Tibial artery (tissue), 4 donors: ENCODE measurements around the gene PABPC1L2A.
"Not testable (repeated sequence)": the region's sequence is repeated elsewhere in the genome, so short reads cannot be mapped to it uniquely, and the experiment has no call there.

ENCODE experiments used
- DNase-seq, 2 donors: peaks; one replicate each; pipeline ENCODE4 v3.0.0-alpha.2; 2019
- H3K27ac ChIP-seq, 2 donors: fragments of 200-600 bp; sonication (generic) in 1 of 2; 1 replicate in 1 of 2; 2 replicates in 1 of 2; pipeline ENCODE4 v1.5.1; 2018 to 2019; ENCODE audit warnings: mild to moderate bottlenecking in 1 of 2
- H3K27me3 ChIP-seq, 2 donors: fragments of 200-600 bp; sonication (generic) in 1 of 2; one replicate each; pipeline versions ENCODE4 v1.5.1 to v1.6.0; 2016 to 2019
- H3K36me3 ChIP-seq, 3 donors: fragments of 200-600 bp; sonication (generic) in 2 of 3; one replicate each; pipeline ENCODE4 v1.5.1; 2016 to 2019; ENCODE audit warnings: mild to moderate bottlenecking in 2 of 3
- H3K4me1 ChIP-seq, 4 donors: fragments of 200-600 bp; sonication (generic) in 2 of 4; 1 replicate in 3 of 4; 2 replicates in 1 of 4; pipeline ENCODE4 v1.5.1; 2016 to 2019
- H3K4me3 ChIP-seq, 2 donors: fragments of 200-600 bp; sonication (generic) in 1 of 2; 1 replicate in 1 of 2; 2 replicates in 1 of 2; pipeline ENCODE4 v1.5.1; 2018 to 2019; ENCODE audit warnings: mild to moderate bottlenecking in 2 of 2
- H3K9me3 ChIP-seq, 3 donors: fragments of 200-600 bp; sonication (generic) in 1 of 3; one replicate each; pipeline ENCODE4 v1.5.1; 2016 to 2019
- CTCF ChIP-seq, 2 experiments: fragments of 200-600 bp in 1 of 2; fragments of 450-650 bp in 1 of 2; IDR thresholded peaks; one replicate each; pipeline ENCODE4 v1.5.1; 2017 to 2019; ENCODE audit warnings: antibody characterized with exemption in 2 of 2, mild to moderate bottlenecking in 1 of 2, moderate library complexity in 1 of 2
- intact Hi-C: fragments of 100-400 bp; cut with DNase I; formaldehyde crosslinking; loops from one replicate; pipeline ENCODE4 v1.15.0; 2023; ENCODE audit warnings: low total_unique reads

PABPC1L2A gene

DNA sequence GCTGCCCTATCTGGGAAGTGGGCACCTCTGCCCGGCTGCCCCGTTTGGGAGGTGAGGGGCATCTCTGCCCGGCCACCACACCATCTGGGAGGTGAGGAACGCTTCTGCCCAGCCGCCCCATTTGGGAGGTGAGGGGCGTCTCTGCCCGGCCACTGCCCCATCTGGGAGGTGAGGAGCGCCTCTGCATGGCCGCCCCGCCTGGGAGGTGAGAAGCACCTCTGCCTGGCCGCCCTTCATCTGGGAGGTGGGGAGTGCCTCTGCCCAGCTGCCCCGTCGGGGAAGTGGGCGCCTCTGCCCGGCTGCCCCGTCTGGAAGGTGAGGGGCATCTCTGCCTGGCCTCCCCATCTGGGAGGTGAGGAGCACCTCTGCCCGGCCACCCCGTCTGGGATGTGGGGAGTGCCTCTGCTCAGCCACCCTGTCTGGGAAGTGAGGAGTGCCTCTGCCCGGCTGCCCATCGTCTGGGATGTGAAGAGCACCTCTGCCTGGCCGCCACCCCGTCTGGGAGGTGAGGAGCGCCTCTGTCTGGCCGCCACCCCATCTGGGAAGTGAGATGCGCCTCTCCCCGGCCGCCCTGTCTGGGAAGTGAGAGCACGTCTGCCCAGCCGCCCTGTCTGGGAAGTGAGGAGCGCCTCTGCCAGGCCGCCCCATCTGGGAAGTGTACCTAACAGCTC is 9.8 kb downstream of the PABPC1L2A start:
- intact Hi-C loops, result no loop called here
- DNase-seq, result peak in 1 of 2 donors; percentile 31
- Histone ChIP-seq H3K4me1 (no peaks in the 10 kb centered on the region), H3K9me3 (peaks cover 0 to 17% (median 0%) of the 10 kb centered on the region in 3 donors), H3K27ac (no peak overlapping the region), H3K27me3 (no peaks in the 10 kb centered on the region), H3K36me3 (no peaks in the 10 kb centered on the region), H3K4me3 (no peak overlapping the region)
- TF ChIP-seq CTCF (IDR thresholded peaks at IDR 0.05), result no peak

DNA sequence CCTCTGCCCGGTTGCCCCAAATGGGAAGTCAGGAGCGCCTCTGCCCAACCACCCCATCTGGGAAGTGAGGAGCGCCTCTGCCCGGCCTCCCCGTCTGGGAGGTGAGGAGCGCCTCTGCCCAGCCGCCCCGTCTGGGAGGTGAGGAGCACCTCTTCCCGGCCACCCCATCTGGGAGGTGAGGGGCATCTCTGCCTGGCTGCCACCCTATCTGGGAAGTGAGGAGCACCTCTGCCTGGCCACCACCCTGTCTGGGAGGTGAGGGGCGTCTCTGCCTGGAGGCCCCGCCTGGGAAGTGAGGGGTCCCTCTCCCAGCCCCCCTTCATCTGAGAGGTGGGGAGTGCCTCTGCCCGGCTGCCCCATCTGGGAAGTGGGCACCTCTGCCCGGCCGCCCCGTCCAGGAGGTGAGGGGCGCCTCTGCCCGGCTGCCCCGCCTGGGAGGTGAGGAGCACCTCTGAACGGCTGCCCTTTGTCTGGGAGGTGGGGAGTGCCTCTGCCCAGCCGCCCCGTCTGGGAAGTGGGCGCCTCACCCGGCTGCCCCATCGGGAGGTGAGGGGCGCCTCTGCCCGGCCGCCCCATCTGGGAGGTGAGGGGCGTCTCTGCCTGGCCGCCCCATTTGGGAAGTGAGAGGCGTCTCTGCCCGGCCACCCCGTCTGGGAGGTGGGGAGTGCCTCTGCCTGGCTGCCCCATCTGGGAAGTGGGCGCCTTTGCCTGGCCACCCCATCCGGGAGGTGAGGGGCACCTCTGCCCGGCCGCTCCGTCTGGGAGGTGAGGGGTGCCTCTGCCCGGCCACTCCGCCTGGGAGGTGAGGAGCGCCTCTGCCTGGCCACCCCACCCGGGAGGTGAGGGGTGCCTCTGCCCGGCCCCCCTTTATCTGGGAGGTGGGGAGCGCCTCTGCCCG is 10.6 kb downstream of the PABPC1L2A start:
- no peak for TF ChIP-seq CTCF (IDR thresholded peaks at IDR 0.05)
- Histone ChIP-seq H3K36me3 (no peaks in the 10 kb centered on the region), H3K4me1 (no peaks in the 10 kb centered on the region), H3K27ac (no peak overlapping the region), H3K9me3 (peaks cover 0 to 17% (median 0%) of the 10 kb centered on the region in 3 donors), H3K27me3 (no peaks in the 10 kb centered on the region), H3K4me3 (no peak overlapping the region)
- DNase-seq, result no peak
- intact Hi-C loops, result no loop called here

DNA sequence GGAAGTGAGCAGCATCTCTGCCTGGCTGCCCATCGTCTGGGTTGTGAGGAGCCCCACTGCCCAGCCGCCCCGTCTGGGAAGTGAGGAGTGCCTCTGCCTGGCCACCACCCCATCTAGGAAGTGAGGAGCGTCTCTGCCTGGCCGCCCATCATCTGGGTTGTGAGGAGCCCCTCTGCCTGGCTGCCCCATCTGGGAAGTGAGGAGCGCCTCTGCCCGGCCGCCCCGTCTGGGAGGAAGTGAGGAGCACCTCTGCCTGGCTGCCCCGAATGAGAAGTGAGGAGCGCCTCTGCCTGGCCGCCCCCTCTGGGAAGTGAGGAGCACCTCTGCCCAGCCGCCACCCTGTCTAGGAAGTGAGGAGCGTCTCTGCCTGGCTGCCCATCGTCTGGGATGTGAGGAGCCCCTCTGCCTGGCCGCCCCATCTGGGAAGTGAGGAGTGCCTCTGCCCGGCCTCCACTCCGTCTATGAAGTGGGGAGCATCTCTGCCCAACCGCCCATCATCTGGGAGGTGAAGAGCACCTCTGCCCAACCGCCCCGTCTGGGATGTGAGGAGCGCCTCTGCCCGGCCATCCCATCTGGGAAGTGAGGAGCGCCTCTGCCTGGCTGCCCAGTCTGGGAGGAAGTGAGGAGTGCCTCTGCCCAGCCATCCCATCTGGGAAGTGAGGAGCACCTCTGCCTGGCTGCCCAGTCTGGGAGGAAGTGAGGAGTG is 11.4 kb downstream of the PABPC1L2A start:
- H3K36me3 ChIP-seq, H3K4me3 ChIP-seq, intact Hi-C loops, H3K4me1 ChIP-seq, DNase-seq, H3K27ac ChIP-seq, H3K27me3 ChIP-seq: not testable (repeated sequence)
- peaks cover 0 to 17% (median 0%) of the 10 kb centered on the region in 3 donors for H3K9me3 ChIP-seq

DNA sequence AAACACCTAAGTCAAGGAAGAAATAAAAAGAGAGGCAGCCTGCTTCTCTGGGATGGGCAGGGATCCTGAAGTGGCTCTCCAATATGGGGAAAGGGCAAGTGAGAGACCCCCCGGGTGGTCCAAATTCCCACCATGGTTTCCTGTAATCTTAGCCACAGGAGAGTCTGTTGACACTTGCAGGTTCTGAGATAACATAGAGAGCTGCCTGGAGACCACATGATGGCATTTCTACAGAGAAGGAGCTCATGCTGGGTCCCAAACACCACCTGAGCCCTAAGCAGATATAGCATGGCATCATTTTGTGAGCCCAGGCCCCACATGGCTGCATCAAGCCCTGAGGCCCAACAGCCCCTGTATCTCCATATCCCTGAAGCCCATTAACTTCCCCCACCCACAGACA is 50.4 kb downstream of the PABPC1L2A start:
- DNase-seq, result no peak
- Histone ChIP-seq H3K27me3 (no peaks in the 10 kb centered on the region), H3K36me3 (no peaks in the 10 kb centered on the region), H3K27ac (no peak overlapping the region), H3K4me1 (no peaks in the 10 kb centered on the region), H3K9me3 (peaks cover 0 to 13% (median 0%) of the 10 kb centered on the region in 3 donors), H3K4me3 (no peak overlapping the region)
- intact Hi-C loops, result no loop called here
- no peak for TF ChIP-seq CTCF (IDR thresholded peaks at IDR 0.05)
